Measurements from ENCODE around the gene RPL37. TPM values are rescaled to one million over a fixed set of nuclear protein-coding genes. Genes with fewer than 3 reads are reported as not detected.
"Not testable (repeated sequence)": the region's sequence is repeated elsewhere in the genome, so short reads cannot be mapped to it uniquely, and the experiment has no call there.

Gene RPL37
- total and polyA plus RNA-seq, 8 donors = 87.9 to 2,879 (median 1,228) TPM

DNA sequence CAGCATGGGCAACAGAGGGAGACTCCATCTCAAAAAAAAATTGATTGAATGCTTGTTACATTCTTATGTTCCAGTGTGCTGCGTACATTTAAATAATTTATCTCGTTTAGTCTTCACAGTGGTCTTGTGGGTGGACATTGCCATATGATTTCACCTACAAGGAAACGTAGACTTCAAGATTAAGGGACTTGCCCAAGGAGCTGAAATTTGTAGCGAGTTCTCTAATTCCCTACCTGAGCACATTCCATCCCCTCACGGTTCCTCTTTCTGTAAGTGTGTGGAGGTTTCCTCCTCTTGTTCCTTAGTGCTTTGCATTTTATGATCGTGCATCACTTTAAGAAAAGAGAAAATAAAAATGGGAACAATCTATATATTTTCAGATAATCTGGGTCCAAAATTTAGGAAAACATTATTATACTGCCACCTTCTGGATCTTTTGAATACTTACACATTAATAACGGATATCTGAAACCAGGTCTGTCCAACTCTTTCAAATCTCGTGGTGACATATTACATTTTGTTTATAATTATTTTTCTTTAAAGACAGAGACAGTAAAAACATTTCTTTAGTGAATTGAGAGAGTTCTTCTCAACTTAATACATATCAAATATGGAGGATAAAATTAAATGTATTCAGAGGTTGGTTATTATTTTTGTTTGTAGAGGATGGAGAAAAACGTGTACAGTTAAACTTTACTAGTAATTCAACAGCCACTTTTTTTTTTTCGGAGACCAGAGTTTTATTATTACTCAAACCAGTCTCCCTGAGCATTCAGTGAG lies 44.3 kb upstream of the RPL37 start:
- H3K27ac ChIP-seq = no peak overlapping the region
- H3K4me3 ChIP-seq = no peak overlapping the region
- peaks cover 0 to 7% (median 3%) of the 10 kb centered on the region in 4 donors for H3K4me1 ChIP-seq
- H3K27me3 ChIP-seq = no peaks in the 10 kb centered on the region
- DNase-seq = peak in 1 of 2 donors; percentile 37
- H3K9me3 ChIP-seq = peaks cover 0 to 10% (median 2%) of the 10 kb centered on the region in 4 donors
- no peak for TF ChIP-seq POLR2A (IDR thresholded peaks at IDR 0.05)
- TF ChIP-seq, protein P1, sequence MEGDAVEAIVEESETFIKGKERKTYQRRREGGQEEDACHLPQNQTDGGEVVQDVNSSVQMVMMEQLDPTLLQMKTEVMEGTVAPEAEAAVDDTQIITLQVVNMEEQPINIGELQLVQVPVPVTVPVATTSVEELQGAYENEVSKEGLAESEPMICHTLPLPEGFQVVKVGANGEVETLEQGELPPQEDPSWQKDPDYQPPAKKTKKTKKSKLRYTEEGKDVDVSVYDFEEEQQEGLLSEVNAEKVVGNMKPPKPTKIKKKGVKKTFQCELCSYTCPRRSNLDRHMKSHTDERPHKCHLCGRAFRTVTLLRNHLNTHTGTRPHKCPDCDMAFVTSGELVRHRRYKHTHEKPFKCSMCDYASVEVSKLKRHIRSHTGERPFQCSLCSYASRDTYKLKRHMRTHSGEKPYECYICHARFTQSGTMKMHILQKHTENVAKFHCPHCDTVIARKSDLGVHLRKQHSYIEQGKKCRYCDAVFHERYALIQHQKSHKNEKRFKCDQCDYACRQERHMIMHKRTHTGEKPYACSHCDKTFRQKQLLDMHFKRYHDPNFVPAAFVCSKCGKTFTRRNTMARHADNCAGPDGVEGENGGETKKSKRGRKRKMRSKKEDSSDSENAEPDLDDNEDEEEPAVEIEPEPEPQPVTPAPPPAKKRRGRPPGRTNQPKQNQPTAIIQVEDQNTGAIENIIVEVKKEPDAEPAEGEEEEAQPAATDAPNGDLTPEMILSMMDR (IDR thresholded peaks at IDR 0.05) = peak in 5 of 7 experiments; percentile 29 to 69 (median 51)
- intact Hi-C loops (cut with DNase I; ENCODE audit: low total_unique reads) = loop anchor here (5.0 kb wide), 1 partner anchor 127 kb away; no protein-coding TSS in a partner anchor
- no peaks in the 10 kb centered on the region for H3K36me3 ChIP-seq
- WGBS, 5 donors = 22 to 33% (median 25%) methylated on average over 10 of the region's 10 CpGs

DNA sequence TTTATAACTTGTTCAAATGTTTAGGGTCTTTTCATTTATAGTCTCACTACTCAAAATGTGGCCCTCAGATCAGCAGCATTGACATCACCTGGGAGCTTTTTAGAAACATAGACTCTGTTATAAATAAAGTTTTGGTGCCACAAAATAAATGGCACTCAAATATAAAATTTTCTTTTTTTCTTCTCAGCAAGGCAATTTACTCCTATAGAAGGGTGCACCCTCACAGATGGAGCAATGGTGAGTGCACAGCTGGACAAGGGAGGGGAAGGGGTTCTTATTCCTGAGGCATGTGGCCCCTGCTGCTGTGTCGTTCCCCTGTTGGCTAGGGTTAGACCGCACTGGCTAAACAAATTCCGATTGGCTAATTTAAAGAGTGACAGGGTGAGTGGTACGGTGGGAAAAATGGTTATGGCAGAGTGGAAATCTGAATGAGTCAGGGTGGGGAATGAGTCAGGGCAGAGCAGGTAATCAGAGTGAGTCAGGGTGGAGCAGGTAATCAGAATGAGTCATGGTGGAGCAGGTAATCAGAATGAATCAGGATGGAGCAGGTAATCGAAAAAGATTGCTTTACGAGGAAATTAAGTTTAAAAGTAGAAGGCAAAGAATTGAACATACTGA lies 42.5 kb upstream of the RPL37 start:
- no peak overlapping the region for H3K4me3 ChIP-seq
- WGBS, 5 donors = 76 to 88% (median 83%) methylated on average over 6 of the region's 6 CpGs
- TF ChIP-seq, protein P1 (IDR thresholded peaks at IDR 0.05) = no peak
- TF ChIP-seq POLR2A (IDR thresholded peaks at IDR 0.05) (no peak), POLR2AphosphoS5 (IDR thresholded peaks at IDR 0.05) (no peak), EP300 (IDR thresholded peaks at IDR 0.05) (no peak)
- H3K27ac ChIP-seq = no peak overlapping the region
- peaks cover 0 to 7% (median 3%) of the 10 kb centered on the region in 4 donors for H3K4me1 ChIP-seq
- peaks cover 0 to 10% (median 2%) of the 10 kb centered on the region in 4 donors for H3K9me3 ChIP-seq
- DNase-seq = no peak
- no peaks in the 10 kb centered on the region for H3K36me3 ChIP-seq
- H3K27me3 ChIP-seq = no peaks in the 10 kb centered on the region
- intact Hi-C loops (cut with DNase I; ENCODE audit: low total_unique reads) = loop anchor here (5.0 kb wide), 1 partner anchor 125 kb away; no protein-coding TSS in a partner anchor

DNA sequence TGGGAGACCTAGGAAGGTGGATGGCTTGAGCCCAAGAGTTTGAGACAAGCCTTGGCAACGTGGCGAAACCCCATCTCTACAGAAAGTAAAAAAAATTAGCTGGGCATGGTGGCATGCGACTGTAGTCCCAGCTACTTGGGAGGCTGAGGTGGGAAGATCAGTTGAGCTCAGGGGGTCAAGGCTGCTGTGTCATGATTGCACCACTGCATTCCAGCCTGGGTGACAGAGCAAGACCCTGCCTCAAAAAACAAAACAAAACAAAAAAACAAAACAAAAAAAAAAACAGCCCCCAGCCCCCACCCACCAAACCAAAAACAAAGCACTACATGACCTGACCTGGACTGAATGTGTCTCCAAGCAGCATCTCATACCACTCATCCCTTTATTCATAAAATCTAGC lies 40.9 kb upstream of the RPL37 start:
- Histone ChIP-seq H3K9me3 (peaks cover 0 to 6% (median 0%) of the 10 kb centered on the region in 4 donors), H3K27ac (no peak overlapping the region), H3K4me1 (peaks cover 0 to 7% (median 3%) of the 10 kb centered on the region in 4 donors), H3K27me3 (no peaks in the 10 kb centered on the region), H3K4me3 (no peak overlapping the region), H3K36me3 (no peaks in the 10 kb centered on the region)
- DNase-seq = no peak
- intact Hi-C loops (cut with DNase I; ENCODE audit: low total_unique reads) = loop anchor here (5.0 kb wide), 1 partner anchor 124 kb away; no protein-coding TSS in a partner anchor
- no peak for TF ChIP-seq POLR2A (IDR thresholded peaks at IDR 0.05)
- TF ChIP-seq, protein P1 (IDR thresholded peaks at IDR 0.05) = no peak
- TF ChIP-seq EP300 (IDR thresholded peaks at IDR 0.05) = no peak
- no peak for TF ChIP-seq POLR2AphosphoS5 (IDR thresholded peaks at IDR 0.05)
- 67 to 85% (median 72%) methylated on average over 3 of the region's 3 CpGs for WGBS, 5 donors

- TF ChIP-seq EP300 (IDR thresholded peaks at IDR 0.05) = no peak
- TF ChIP-seq, protein P1 (IDR thresholded peaks at IDR 0.05) = no peak
- TF ChIP-seq POLR2A (IDR thresholded peaks at IDR 0.05) = no peak
- no peak for TF ChIP-seq POLR2AphosphoS5 (IDR thresholded peaks at IDR 0.05)
- intact Hi-C loops (cut with DNase I; ENCODE audit: low total_unique reads) = no loop called here
- Histone ChIP-seq H3K4me1 (no peaks in the 10 kb centered on the region), H3K27ac (no peak overlapping the region), H3K4me3 (no peak overlapping the region), H3K36me3 (no peaks in the 10 kb centered on the region), H3K9me3 (peaks cover 0 to 6% (median 0%) of the 10 kb centered on the region in 4 donors), H3K27me3 (no peaks in the 10 kb centered on the region)
- 93 to 96% (median 95%) methylated on average over 3 of the region's 3 CpGs for WGBS, 5 donors
- DNase-seq = no peak
These were observed 38.4 kb upstream of the RPL37 start for GRCh38 chr5:40873286-40873880.

DNA sequence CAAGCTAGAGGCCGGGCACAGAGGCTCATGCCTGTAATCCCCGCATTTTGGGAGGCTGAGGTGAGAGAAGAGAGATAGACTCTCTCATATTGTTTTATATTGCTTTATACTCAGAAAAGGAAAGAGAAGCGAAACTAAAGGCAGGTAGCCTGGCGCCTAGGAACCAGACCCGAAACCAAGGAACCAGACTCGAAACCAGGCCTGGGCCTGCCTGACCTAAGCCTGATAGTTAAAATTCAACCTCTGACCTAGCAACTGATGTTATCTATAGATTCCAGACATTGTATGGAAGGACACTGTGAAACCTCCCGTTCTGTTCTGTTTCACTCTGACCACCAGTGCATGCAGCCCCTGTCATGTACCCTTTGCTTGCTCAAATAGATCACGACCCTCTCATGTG lies 37.2 kb upstream of the RPL37 start:
- intact Hi-C loops (cut with DNase I; ENCODE audit: low total_unique reads); H3K27me3 ChIP-seq; H3K4me3 ChIP-seq; H3K36me3 ChIP-seq; H3K9me3 ChIP-seq; H3K4me1 ChIP-seq; DNase-seq; H3K27ac ChIP-seq: not testable (repeated sequence)
- 87 to 96% (median 95%) methylated on average over 7 to 8 of the region's 8 CpGs for WGBS, 5 donors
